Body of pancreas (tissue), 4 donors: ENCODE measurements around the gene FAM228A. TPM values are rescaled to one million over a fixed set of nuclear protein-coding genes. Genes with fewer than 3 reads are reported as not detected.
"Not testable (repeated sequence)": the region's sequence is repeated elsewhere in the genome, so short reads cannot be mapped to it uniquely, and the experiment has no call there.

ENCODE experiments used
- ATAC-seq: fragments of 150-250 bp; one replicate; pipeline ENCODE4 v1.9.1; 2016
- DNase-seq, 4 donors: peaks; one replicate each; pipeline ENCODE4 v3.0.0-alpha.2; 2019
- H3K27ac ChIP-seq, 4 donors: fragments of 200-600 bp; sonication (generic); 1 replicate in 3 of 4; 2 replicates in 1 of 4; pipeline versions ENCODE4 v1.5.1 to v1.6.1; 2016 to 2019; ENCODE audit warnings: mild to moderate bottlenecking in 1 of 4, mixed read lengths in 1 of 4, moderate library complexity in 1 of 4
- H3K27me3 ChIP-seq, 2 donors: fragments of 200-600 bp; sonication (generic); one replicate each; pipeline ENCODE4 v1.6.0; 2016; ENCODE audit warnings: mild to moderate bottlenecking in 1 of 2
- H3K36me3 ChIP-seq, 2 donors: fragments of 200-600 bp; sonication (generic); replicated peaks in 1 of 2; 2 replicates each; pipeline ENCODE4 v1.5.1; 2016; ENCODE audit warnings: low read depth in 2 of 2; ENCODE audit not compliant: insufficient read depth in 1 of 2
- H3K4me1 ChIP-seq: fragments of 200-600 bp; sonication (generic); one replicate; pipeline ENCODE4 v1.6.0; 2016
- H3K4me3 ChIP-seq, 2 donors: fragments of 200-600 bp; sonication (generic); 1 replicate in 1 of 2; 2 replicates in 1 of 2; pipeline ENCODE4 v1.5.1; 2016 to 2019
- H3K9me3 ChIP-seq, 3 donors: fragments of 200-600 bp; sonication (generic); 1 replicate in 2 of 3; 2 replicates in 1 of 3; pipeline ENCODE4 v1.5.1; 2016
- CTCF ChIP-seq, 7 experiments: fragments of 450-650 bp in 4 of 7; fragments of 200-600 bp in 3 of 7; sonication (generic) in 3 of 7; IDR thresholded peaks; one replicate each; pipeline ENCODE4 v1.5.1; 2016 to 2019; ENCODE audit warnings: antibody characterized with exemption in 7 of 7
- POLR2A ChIP-seq, 3 donors: fragments of 450-650 bp; IDR thresholded peaks; one replicate each; pipeline ENCODE4 v1.6.1; 2016; ENCODE audit warnings: antibody characterized with exemption in 3 of 3, mild to moderate bottlenecking in 2 of 3
- WGBS, 2 donors: methylation state at CpG; one replicate each; pipeline ENCODE4 v1.1.5; 2017; 5-methylcytosine and 5-hydroxymethylcytosine counted together
- intact Hi-C: fragments of 100-400 bp; cut with DNase I; formaldehyde crosslinking; loops from one replicate; pipeline ENCODE4 v1.15.1; 2023
- total RNA-seq, 2 donors: library from RNA; depleted of rRNA; stranded (reverse); fragments of >200 nt; gene quantifications; one replicate each; pipeline ENCODE4 v1.1.0, GENCODE V29; 2016

Gene FAM228A
- total RNA-seq: not detected

- intact Hi-C loops: no loop called here
Observed at GRCh38 chr2:24174851-24175277, at the start of gene FAM228A. TSS of gene FAM228A (plus strand) at chr2:24175053. CDS start at chr2:24175481, 428 bp downstream.

GRCh38 chr2:24125956-24126355 is 48.9 kb upstream of the FAM228A start:
- intact Hi-C loops: no loop called here
- Histone ChIP-seq H3K36me3 (no peaks in the 10 kb centered on the region), H3K4me3 (no peak overlapping the region), H3K27ac (no peak overlapping the region), H3K27me3 (no peaks in the 10 kb centered on the region), H3K9me3 (no peaks in the 10 kb centered on the region), H3K4me1 (peaks cover 12% of the 10 kb centered on the region)
- DNase-seq (no peak), ATAC-seq (no peak)
- 42 to 56% methylated on average over 1 of the region's 1 CpG for WGBS, 2 donors
- no peak for TF ChIP-seq CTCF (IDR thresholded peaks at IDR 0.05)
- no peak for TF ChIP-seq POLR2A (IDR thresholded peaks at IDR 0.05)

More at GRCh38 chr2:24174851-24175277, at the start of gene FAM228A:
- ATAC-seq (no peak), DNase-seq (no peak)
- TF ChIP-seq CTCF (IDR thresholded peaks at IDR 0.05): no peak
- TF ChIP-seq POLR2A (IDR thresholded peaks at IDR 0.05): no peak
- Histone ChIP-seq H3K36me3 (no peaks in the 10 kb centered on the region), H3K4me3 (no peak within 1 kb of the TSS), H3K9me3 (no peaks in the 10 kb centered on the region), H3K27ac (no peak within 1 kb of the TSS), H3K27me3 (peaks cover 0 to 6% of the 10 kb centered on the region in 2 donors), H3K4me1 (no peaks in the 10 kb centered on the region)
- WGBS, 2 donors: 23 to 40% methylated on average over 1 to 45 of the region's 46 CpGs

DNA sequence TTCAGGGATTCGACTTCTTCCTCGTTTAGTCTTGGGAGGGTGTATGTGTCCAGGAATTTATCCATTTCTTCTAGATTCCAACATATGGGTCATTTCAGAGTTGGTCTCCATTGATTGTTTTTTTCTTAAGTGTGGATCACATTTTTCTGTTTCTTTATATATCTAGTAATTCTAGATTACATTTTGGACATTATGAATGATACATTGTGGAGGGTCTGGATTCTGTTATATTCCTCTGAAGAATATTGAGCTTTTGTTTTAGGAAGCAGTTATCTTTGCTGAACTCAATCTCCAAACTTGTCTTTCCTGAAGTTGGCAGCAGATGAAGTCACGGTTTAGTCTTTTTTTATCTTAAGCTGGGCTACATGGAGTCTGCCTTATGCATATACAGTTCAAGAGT is 42.3 kb upstream of the FAM228A start:
- intact Hi-C loops: no loop called here
- Histone ChIP-seq H3K36me3 (no peaks in the 10 kb centered on the region), H3K27ac (no peak overlapping the region), H3K9me3 (no peaks in the 10 kb centered on the region), H3K4me3 (no peak overlapping the region), H3K4me1 (no peaks in the 10 kb centered on the region), H3K27me3 (no peaks in the 10 kb centered on the region)
- no peak for ATAC-seq
- DNase-seq: no peak
- TF ChIP-seq CTCF (IDR thresholded peaks at IDR 0.05) (no peak), POLR2A (IDR thresholded peaks at IDR 0.05) (no peak)
- WGBS, 2 donors: 90 to 100% methylated on average over 3 of the region's 3 CpGs

GRCh38 chr2:24140305-24140704 is 34.5 kb upstream of the FAM228A start:
- H3K27me3 ChIP-seq, H3K36me3 ChIP-seq, H3K27ac ChIP-seq, H3K9me3 ChIP-seq, H3K4me1 ChIP-seq, intact Hi-C loops, H3K4me3 ChIP-seq, ATAC-seq, DNase-seq: not testable (repeated sequence)
- 80 to 87% methylated on average over 5 of the region's 5 CpGs for WGBS, 2 donors

DNA sequence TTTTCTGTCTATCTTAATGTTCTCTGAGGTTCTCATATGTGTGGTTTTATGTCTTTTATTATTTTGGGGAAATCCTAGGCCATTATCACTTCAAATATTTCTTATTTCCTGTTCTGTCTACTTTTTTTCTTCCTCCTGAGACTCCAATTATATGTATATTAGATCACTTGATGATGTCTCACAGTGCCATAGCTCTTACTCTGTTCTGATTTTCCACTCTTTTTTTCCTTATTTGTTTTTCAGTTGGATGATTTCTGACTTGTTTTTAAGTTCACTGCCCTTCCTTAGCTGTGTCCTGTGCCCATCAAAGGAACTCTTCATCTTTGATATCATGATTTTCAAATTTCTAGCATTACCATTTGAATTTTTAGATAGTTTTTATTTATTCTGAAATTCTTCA is 27.5 kb upstream of the FAM228A start:
- Histone ChIP-seq H3K27me3 (no peaks in the 10 kb centered on the region), H3K36me3 (no peaks in the 10 kb centered on the region), H3K9me3 (peaks cover 0 to 6% (median 0%) of the 10 kb centered on the region in 3 donors), H3K27ac (no peak overlapping the region), H3K4me3 (no peak overlapping the region), H3K4me1 (no peaks in the 10 kb centered on the region)
- intact Hi-C loops: no loop called here
- ATAC-seq (no peak), DNase-seq (no peak)
- TF ChIP-seq POLR2A (IDR thresholded peaks at IDR 0.05) (no peak), CTCF (IDR thresholded peaks at IDR 0.05) (no peak)
